Stimulated activated CD4-positive, alpha-beta T cell treated with anti-CD3 and anti-CD28 coated beads, Interleukin-15, amount 100 ng/mL, for 1 hour (primary cell): ENCODE results near the gene TNIP3.

Experiments
- DNase-seq, 2 donors: peaks; one replicate each; pipeline ENCODE4 v3.0.0-alpha.2; 2020; ENCODE audit warnings: low read depth in 1 of 2, low spot score in 1 of 2

Gene TNIP3

DNA sequence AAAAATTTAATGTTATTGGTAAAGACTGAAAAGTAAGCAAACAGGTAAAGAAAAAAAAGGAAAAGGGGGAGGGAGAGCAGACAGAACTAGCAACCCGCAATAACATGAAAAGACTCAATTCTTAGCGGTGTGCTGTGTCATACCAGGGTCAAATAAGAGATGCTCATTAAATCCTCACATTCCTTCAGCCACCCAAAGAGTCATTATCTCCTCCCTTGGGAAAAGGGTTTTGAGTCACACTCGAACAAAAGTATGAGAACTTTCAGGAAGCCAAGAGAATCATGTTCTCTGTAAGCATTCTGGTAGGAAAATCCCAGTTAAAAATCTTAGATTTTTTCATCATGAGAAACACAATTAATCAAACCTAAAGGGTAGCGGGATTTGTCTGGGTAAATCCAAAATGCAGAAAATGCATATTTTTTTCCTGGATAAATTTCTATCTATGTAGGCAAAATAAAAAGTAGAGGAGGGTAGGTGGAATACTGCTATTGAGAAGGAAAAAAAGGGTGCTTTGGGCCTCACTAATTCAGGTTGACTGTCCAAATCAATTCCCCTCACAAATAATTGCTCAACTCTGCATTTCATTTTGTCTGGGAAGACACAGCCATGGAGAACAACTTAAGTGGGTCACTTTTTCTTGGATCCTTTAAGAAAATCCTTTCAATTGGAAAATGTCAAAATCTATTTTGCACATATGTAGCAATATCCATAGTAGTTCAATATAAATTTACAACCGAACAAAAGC is 23.2 kb downstream of the TNIP3 start:
- no peak for DNase-seq

DNA sequence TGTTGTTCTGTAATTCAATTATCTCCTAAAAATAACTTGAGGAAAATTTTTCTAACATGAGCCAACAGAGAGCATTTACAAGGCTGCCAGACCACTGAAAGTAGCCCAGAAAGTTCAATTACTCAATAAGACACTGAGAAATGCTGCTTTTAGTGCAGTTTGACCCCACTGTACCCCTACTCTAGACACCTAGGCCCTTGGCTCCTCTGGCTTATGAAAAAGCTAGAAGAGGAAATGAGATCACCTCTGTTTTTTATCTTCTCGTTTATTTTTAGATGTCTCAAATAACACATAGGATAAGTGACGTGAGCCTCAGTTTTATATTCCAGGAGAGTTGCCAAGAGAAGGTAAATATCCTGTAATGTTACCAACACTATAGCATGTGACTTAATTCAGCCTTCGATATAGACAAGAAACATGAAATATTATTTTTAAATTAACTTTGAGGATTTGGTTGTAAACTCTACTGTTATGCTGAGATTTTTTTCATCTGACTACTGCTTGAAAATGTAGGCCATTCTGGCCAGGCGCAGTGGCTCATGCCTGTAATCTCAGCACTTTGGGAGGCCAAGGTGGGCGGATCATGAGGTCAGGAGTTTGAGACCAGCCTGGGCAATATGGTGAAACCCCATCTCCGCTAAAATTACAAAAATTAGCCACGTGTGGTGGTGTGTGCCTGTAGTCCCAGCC is 24.4 kb downstream of the TNIP3 start:
- no peak for DNase-seq

DNA sequence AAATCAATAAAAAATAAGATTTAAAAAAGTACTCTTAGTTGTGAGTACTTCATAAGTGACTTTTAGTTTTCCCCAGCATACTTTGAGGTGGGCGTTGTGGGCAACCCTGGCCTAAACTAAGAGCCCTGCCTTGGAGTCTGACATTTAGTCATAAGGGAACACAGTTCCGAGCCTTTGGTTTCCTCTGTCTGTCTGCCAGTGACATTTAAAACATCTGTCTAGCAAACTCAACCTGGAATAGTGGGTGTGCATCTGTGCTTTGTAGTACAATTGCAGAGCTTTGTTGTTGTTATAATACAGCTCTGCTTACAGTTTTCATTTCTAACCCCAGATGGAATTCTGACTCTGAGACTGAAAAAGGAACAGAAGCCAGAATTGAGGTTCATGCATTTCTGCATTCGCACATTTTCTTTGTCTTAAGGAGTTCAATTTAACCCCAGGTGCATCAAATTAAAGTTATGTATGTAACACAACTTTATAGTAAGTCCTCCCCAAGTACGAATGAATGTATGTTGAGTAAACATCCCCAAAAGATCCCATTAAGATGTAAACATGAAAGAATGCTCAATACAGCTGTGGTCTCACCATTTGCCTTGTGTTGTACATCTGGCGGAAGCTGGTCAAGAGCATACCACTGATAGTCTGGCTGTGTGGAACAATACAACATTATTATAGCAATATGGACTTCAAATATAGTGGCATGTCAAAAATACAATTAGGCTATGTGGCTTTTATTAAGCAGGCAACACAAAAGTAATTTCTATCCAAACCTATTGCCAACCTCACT is 25.9 kb downstream of the TNIP3 start:
- DNase-seq, result no peak

DNA sequence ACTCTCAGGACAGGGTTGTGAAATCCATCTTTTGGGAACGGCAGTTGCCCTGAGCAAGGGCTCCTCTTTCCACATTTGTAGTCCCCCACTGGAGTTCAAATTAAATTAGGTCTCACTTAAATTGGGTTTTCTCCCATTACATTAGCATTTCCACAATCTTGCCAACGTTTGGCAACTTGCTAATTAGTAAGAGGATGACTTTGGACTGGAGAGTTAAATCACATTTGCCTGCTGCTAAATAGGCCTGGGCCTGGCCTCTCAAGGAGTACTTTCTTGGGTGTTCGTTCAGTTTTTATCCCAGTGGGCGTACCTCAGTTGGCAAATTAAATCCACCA is 33.8 kb downstream of the TNIP3 start:
- no peak for DNase-seq

DNA sequence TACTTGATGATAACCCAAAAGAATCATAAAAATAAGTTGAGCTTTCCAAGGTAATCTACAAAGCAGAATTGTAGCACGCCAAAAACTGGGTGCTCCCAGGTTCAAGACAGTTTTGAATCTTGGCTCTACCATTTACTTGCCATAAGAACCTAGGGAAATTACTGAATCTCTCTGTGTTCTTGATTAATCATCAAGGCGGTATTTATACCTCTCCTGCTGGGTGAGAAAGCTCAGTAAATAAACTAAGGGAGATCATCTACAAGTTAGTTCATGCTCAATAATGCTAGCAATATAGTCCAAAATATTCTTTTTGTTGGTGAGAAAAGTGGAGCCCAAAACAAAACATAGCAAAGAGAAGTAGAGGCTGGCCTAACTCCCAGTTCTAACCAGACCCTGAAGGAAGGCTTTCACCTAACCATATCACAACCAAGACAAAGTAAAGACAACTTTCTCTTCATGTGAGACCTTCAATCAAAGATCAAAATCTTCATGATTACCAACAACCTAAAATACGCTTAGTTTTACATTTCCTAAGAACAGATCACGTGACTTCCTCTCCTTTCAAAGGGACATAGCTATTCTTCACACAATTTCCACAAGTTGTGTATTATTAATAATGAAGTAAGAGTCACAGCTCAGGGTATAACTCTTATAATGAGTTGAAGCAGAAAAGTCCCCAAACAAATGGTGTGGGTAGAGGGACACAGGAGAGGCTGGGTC is 34.4 kb downstream of the TNIP3 start:
- DNase-seq, result no peak

DNA sequence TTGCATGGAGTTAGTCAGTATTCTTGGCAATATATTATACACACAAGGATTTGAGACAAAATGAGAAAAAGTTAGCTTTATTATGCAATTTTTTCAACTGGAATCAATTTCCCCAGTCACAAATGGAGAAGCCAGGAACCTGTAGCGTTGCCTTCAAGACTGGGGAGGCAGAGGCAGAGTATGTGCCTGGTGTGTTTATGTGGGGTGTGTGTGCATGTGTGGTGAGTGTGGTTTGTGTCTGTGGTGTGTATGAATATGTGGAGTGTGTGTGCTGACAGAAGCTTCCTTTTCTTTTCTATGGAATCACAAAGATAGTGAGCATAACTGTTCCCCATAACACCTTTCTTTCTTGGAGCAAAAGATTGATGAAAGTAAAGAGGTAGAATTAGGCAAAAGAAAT is 37.0 kb downstream of the TNIP3 start:
- DNase-seq, result no peak

DNA sequence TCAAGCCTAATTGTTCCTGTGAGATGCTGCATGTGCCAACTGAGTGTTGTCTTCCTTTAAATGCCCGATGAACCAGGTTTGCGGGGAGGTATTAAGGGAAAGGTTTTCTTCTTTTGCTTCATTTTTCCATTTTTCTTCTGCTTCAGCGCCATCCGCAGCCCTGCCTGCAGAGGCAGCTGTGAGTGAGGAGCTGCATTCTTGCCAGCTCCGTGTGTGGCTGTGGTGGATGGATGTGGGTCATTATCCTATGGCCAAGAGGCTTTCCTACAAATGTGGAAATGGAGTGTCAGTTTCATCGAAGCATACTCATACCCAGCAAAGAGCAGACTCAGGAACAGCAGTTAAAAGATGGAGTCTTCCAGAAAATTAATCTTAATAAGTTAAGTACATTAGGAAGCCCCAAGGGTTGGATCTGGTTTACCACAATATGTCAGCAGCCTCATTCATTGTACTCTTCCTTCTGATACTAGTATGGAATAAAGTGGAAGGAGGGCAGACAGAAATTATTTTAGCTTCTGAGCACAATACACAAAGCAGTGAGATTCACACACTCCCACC is 37.6 kb downstream of the TNIP3 start:
- DNase-seq, result no peak

DNA sequence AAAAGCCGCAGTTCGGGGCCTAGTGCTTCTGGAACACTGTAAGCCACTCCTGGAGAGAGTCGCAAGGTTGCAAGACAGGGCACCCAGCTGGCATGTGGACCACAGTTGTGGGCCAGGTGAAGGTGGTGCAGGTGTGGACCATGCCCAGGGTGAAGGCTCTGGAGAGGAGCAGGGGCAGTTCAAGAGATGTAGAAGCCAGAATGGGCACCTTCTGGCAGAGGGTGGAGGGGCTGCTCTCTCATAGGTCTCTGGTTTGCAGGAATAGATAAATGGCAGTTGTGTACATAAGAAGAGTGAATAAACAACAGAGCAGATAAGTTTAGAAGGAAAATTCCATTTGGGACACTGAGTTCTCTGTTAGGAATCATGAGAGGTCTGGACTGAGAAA is 38.6 kb downstream of the TNIP3 start:
- no peak for DNase-seq

DNA sequence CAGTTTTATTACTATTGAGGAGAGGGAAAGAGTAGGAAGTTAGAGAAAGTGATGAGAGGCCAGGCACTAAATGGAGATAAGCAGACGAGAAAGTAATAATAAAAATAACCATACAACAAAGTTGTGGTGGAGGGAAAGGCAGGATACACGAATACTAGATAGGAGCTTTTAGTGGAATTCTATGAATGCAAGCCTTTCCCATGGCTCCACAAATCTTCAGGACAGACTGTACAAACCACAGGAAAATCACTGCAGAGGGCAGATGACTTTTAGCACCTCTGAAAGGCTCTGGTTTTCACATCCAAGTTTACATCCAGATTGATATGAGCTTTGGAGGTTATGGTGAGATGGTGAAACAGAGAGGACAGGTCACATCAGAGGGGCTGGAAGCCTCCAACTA is 41.5 kb downstream of the TNIP3 start:
- DNase-seq, result no peak

DNA sequence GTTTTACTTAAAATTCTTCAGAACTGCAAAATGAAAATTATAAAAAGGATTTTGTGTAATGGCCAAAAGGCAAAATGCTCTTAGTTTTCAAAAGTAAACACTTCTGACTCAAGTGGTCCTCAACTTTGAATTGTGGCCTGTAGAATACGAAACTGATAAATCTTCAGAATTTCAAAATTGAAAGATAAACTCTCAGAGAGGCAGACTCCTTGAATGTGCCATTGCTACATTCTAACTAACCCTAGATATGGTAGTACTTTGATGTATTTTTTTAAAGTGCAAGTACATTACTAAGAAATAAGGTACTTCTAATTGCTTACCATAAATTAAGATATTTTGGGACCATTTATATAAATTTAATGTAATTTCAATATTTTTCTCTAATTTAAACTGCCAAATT is 44.4 kb downstream of the TNIP3 start:
- no peak for DNase-seq

DNA sequence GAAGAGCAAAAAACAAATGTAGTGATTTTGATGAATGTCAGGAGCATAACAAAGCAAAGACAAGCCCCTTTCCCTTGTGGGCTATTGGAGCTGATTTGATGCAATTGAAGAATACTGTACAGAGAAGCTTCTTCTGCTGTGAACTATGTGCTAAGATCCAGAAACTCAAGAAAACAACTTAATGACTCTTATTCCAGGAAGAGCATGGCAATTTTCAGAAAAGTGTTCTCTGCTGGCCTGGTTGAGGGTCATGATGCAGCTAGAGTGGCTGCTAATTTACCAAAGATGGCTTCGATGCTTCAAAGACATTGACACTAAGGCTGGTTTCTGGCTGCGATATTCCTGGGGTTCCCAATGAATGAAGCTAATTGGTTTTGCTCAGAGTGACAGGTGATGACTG is 45.8 kb downstream of the TNIP3 start:
- DNase-seq, result no peak

DNA sequence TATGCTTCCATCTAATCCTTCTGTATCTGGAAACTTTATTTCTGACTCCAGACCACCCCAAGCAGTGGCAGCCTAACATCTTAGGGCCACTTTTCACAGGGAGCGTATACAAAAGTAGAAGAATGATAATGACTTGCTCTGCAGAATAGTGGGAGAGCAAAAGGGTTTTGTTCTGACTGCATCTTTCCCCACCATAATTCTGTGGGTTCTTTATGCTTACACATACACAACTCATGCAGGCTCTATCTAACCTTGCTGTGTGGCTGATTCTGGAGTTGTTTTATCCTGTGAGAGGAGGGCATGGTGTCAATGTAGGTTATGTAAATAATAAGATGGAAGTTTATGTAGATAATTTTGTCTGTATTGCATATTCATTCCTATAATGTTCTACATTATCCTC is 49.4 kb downstream of the TNIP3 start:
- DNase-seq, result no peak

DNA sequence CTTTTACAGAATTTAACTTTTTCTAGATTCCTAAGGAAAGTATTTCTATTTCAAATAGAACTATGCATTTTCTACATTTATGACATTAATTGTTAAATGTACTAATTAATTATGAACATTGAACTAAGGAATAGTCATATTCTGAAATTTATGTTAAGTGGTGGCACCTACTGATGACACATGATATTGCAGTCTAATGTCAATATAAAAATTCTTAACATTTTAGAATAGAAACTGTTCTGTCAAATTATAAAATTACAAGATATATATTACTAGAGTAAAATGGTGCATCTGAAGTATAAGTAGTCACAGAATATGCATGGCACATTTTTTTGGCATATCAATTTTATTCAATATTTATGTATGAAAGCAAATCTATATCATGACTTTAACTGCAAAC is 51.6 kb downstream of the TNIP3 start:
- no peak for DNase-seq

DNA sequence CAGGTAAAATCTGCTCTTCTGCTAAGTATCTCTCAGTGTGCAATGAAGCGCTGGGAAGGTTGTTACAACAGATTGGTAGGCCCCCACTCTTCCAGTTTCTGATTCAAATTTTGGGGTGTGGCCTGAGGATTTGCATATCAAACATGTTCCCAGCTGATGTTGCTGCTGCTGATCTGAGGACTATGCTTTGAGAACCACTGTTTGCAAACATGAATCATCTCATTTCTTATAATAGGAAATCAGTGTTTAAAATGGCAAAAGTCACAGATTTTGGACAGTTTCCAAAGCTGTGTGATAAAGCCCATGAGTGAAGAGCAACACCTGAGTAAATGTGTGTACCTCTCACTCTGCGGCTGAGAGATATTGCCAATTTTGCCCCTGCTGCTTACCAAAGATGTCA is 55.6 kb downstream of the TNIP3 start:
- no peak for DNase-seq

DNA sequence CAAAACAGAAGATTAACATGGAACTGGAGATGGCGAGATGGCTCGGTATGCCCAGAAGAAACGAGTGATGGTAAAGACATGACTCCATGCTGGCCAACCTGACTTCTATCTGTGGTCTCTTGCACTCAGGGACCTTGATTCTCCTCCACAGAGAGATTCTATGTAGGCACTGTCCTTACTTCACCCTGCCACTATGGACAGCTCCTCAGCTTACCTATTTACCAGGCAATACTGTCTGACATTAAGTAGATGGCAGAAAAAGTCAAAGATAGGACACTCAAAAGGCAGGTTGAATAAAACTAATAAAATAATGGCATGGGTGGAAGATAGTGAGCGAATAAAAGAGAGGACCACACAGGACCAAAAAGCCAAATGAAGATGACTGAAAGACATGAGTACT is 56.6 kb downstream of the TNIP3 start:
- no peak for DNase-seq

DNA sequence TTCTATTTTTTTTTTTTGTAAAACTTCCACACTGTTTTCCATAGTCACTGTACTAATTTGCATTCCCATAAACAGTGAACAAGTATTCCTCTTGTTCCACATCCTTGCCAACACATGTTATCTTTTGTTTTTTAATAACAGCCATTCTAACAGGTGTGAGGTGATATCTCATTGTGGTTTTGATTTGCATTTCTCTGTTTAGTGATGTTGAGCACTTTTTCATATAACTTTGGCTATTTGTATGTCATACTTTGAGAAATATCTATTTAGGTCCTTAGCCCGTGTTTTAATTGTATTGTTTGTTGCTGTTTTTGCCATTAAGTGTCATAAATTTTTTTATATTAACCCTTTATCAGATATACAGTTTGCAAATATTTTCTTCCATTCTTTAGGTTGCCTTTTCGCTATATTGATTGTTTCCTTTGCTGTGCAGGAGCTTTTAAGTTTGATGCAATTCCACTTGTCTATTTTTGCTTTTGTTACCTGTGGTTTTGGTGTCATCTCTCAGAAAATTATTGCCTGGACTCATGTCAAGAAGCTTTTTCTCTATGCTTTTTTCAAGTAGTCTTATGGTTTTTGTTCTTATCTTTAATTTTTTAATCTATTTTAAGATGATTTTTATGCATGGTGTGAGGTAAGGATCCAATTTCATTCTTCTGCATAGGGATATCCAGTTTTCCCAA is 63.9 kb downstream of the TNIP3 start:
- DNase-seq, result no peak

DNA sequence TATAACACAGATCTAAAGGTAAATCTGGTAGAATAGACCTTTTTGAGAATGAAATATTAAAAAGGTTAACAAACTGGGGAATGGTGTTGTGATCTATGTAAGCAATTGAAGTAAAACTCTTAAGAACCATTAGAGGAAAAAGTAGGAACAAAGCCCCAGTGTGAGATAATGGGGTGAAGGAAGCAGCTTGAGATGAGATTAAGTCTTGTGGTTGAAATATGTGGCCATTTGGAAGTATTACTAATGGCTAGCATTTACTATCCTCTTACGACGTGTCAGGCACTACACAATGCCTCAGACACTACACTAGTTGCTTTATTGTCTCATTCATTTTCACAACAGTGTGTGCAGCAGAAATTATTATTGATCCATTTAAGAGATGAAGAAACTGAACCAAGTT is 65.9 kb downstream of the TNIP3 start:
- DNase-seq, result no peak

DNA sequence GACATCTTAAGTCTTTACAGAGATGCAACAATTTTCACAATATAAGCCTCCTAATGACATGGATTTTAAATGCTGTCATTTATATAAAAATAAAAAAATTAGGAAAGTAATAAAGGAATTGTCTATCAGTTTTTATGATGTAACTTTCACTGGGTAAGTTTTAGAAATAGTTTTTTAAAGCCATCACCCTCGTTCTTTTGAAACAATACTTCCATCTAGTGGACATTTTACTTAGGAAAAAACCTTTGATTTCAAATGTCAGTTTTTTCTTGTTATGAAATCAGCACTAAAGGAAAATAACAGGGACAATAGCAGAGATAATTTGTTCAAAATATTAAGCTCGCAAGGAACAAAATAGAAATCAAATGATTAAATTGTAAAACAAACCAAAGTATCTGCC is 67.5 kb downstream of the TNIP3 start:
- no peak for DNase-seq

DNA sequence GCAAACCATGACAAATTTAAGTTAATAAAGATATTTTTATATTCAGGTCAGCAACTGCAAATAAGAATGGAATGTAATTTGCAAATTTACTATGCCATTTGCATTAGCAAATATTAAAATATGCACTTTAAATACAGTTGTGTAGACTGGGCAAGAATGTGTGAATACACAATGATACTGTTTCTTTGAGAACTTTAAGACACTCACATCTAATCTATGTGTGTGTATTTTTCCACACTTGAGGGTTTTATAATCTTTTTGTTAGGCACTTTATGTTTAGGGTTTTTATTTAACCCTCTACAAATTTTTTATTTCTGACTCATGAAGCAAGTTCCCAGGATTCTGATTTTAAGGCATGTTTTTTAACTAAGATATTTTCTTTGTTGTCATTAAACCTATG is 67.9 kb downstream of the TNIP3 start:
- no peak for DNase-seq

DNA sequence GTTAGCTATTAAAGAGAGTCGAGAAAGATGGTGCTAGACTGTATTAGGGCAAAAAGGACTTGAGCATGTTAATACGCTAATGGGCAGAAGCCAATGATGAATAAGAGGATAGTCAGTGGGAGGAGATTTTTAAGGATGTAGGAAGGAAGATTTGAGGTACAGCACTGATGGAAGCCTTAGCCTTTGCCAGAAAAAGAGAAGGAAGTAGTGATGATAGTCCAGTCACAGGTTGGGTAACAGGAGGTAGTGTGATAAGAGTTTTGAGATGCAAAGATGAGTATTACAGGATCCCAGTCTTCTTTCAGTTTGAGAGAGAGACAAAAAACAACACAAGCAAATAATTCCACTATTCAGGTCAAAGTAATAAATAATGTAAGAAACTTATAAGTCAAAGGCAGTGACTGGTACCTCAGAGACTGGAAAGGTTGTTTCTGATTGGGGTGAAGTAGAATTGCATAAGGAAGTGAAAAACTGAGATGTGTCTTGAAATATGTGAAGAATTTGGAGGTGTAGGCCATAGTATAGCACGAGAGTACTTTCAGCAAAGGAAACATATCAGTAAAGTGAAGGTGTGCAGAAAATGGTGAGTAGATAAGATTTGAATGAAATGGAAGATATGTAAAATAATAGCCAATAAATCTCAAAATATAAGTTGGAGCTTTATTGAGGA is 69.7 kb downstream of the TNIP3 start:
- DNase-seq, result no peak
